HG03280 (cell line): ENCODE data around the gene CASP9.

Experiments used
- ATAC-seq: cut with Tn5 transposase; IDR thresholded peaks from one replicate; pipeline ENCODE4 v1.9.1; 2021; ENCODE audit warnings: mild to moderate bottlenecking, moderate library complexity; ENCODE audit not compliant: unreplicated experiment

Gene CASP9

GRCh38 chr1:15524021-15524282, at the start of gene CASP9:
CASP9 (minus strand) TSS chr1:15524215; CDS start chr1:15524200, 15 bp downstream.
- no peak for ATAC-seq

GRCh38 chr1:15573477-15573876, 49.5 kb upstream of the CASP9 start:
- ATAC-seq = no peak

GRCh38 chr1:15571266-15571665, 47.3 kb upstream of the CASP9 start:
- no peak for ATAC-seq

- no peak for ATAC-seq
Observed at GRCh38 chr1:15570861-15571260, 46.8 kb upstream of the CASP9 start.

- no peak for ATAC-seq
Observed at GRCh38 chr1:15568387-15569073, 44.5 kb upstream of the CASP9 start.

- no peak for ATAC-seq
Observed at GRCh38 chr1:15559189-15559810, 35.3 kb upstream of the CASP9 start.

- no peak for ATAC-seq
Observed at GRCh38 chr1:15558516-15558915, 34.5 kb upstream of the CASP9 start.

- ATAC-seq = no peak
Observed at GRCh38 chr1:15557594-15557993, 33.6 kb upstream of the CASP9 start.

GRCh38 chr1:15557008-15557407, 33.0 kb upstream of the CASP9 start:
- ATAC-seq = no peak

GRCh38 chr1:15550573-15550972, 26.6 kb upstream of the CASP9 start:
- ATAC-seq = no peak

- ATAC-seq = no peak
Observed at GRCh38 chr1:15546641-15547040, 22.6 kb upstream of the CASP9 start.

- no peak for ATAC-seq
Observed at GRCh38 chr1:15543589-15544568, 19.9 kb upstream of the CASP9 start.

- no peak for ATAC-seq
Observed at GRCh38 chr1:15543251-15543588, 19.2 kb upstream of the CASP9 start.

GRCh38 chr1:15542388-15543250, 18.6 kb upstream of the CASP9 start:
- ATAC-seq = no peak

- ATAC-seq = no peak
Observed at GRCh38 chr1:15541231-15541792, 17.3 kb upstream of the CASP9 start.

GRCh38 chr1:15540186-15540585, 16.2 kb upstream of the CASP9 start:
- no peak for ATAC-seq

- ATAC-seq = no peak
Observed at GRCh38 chr1:15538771-15539170, 14.8 kb upstream of the CASP9 start.

GRCh38 chr1:15531682-15532081, 7.7 kb upstream of the CASP9 start:
- no peak for ATAC-seq

- no peak for ATAC-seq
Observed at GRCh38 chr1:15531003-15531402, 7.0 kb upstream of the CASP9 start.

GRCh38 chr1:15526490-15527339, 2.7 kb upstream of the CASP9 start, which contains the start of gene DNAJC16:
DNAJC16 (plus strand) TSS chr1:15526848; CDS start chr1:15529106, 2,258 bp downstream.
- peak; percentile 49 for ATAC-seq
